NCI-H128 (cell line): ENCODE results near the gene GGA1.

Experiments used
- DNase-seq: peaks from one replicate; lab custom pipeline; 2025; ENCODE audit not compliant: unreplicated experiment; lab: John Stamatoyannopoulos, UW

The GGA1 gene, protein sequence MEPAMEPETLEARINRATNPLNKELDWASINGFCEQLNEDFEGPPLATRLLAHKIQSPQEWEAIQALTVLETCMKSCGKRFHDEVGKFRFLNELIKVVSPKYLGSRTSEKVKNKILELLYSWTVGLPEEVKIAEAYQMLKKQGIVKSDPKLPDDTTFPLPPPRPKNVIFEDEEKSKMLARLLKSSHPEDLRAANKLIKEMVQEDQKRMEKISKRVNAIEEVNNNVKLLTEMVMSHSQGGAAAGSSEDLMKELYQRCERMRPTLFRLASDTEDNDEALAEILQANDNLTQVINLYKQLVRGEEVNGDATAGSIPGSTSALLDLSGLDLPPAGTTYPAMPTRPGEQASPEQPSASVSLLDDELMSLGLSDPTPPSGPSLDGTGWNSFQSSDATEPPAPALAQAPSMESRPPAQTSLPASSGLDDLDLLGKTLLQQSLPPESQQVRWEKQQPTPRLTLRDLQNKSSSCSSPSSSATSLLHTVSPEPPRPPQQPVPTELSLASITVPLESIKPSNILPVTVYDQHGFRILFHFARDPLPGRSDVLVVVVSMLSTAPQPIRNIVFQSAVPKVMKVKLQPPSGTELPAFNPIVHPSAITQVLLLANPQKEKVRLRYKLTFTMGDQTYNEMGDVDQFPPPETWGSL

DNA sequence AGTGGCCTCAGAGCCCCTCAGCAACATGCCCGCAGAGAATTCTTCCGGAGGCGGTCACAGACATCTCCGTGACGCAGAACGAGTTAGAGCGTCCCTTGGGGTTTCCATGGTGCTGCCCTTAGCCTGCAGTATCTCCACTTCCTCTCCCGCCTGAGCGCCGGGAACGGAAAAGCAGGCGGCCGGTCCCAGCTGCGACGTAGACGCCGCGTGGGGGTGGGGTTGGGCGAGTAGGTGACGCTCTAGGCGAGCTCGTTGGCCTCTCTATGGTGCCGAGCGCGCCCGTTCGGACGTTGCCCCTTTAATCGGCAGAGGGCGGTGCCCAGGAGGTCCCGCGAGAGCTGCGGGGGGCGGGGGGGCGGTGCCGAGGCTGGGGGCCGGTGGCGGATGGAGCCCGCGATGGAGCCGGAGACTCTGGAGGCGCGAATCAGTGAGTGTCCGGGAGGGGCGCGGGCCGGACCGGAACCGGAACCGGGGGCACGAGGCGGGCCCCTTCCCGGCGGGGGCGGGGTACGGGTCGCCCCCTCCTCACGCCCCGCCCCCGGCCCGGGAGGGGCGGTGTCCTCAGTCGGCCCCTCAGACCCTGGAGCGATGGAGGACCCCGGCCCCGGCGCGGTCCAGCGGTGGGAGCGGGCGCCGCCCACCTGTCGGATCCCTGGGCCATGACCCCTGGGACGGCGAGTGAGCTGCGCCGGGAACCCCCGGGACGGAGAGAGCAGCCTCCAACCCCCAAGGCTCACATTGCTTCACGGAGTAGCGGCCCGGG is at the start of gene GGA1:
Gene GGA1, plus strand, starts transcription at position 358 of the 763 bp plus-strand sequence. Its CDS starts 27 bp downstream, at position 385.
- DNase-seq, result peak; percentile 90

DNA sequence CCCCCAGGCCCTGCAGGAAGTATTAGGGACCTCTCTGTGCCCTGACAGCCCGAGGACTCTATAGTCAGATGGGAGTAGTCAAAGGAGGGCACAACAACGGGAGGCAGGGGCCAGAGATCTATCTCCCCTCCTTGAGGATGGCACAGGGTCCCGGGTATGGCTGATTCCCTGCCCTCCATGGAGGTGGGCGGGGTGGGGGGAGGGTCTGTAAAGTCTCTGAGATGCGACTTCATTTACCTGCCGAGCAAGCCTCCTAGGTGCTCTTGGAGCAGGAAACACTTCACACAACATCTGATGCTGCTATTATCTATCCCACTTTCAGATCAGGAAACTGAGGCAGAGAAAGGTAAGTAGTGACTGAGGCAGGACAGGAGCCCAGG is 49.1 kb upstream of the GGA1 start:
- DNase-seq, result no peak

DNA sequence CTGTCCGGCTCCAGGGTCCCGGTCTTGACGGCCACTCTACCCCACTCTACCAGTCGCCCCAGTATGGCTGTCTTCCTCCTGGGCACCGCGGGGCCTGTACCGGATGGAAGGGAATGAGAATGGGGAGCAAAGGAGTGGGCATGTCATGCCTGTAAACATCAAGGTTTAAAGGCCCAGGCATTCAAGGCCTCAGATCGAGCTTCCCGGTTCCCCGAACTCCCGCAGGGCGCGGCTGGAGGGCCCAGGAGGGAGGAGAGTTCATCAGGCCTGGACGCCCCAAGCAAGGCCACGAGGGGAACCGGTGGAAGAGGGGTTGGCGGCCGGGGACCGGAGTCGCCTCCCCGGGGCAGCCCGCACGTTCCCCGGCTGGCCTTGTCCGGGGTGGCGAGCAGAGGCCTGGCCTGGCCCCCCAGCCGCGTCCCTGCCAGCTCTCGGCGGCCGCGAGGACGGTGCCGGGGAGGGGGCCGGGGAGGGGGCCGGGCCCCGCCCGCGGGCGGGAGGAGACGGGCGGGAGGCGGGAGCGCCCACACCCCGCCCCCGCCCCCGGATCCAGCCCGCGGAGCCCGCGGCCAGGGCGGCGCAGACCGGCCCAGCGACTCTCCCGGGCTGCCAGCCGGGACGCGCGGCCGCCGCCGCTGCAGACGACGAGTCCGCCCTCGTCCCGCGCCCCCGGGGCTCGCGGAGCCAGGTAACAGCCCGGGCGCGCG is 48.6 kb upstream of the GGA1 start, which contains the start of gene CDC42EP1:
Gene CDC42EP1, plus strand, starts transcription at position 580 of the 707 bp plus-strand sequence. CDS start 5,870 bp downstream, outside the sequence.
- no peak for DNase-seq

DNA sequence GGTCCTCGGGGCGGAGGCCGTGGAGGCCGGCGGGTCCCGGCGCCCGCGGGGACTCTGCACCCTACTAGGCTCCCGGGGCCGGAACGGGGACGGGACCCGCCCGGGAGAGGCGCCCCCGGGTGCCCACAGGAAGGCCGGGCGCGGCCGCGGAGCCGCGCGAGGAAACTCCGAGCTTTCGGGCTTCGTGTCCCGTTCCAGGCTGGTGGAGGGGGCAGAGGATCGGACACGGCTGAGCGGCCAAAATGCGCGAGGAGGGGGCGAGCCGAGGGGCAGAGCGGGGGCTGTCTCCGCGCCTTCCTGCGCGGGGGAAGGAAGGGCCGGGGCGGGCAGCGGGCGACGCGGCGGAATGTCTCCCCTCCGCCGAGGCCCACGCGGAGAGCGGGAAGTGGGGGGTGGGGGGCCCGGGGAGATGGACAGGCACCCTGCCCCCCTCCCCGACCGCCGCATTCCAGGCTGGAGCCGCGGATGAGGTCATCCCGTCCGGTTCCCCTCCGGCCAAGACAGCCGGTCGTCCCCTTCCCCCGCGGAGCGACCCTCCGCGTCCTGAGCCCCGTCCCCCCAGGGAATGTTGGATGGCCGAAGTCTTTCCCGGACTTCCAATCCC is 47.9 kb upstream of the GGA1 start:
- no peak for DNase-seq

DNA sequence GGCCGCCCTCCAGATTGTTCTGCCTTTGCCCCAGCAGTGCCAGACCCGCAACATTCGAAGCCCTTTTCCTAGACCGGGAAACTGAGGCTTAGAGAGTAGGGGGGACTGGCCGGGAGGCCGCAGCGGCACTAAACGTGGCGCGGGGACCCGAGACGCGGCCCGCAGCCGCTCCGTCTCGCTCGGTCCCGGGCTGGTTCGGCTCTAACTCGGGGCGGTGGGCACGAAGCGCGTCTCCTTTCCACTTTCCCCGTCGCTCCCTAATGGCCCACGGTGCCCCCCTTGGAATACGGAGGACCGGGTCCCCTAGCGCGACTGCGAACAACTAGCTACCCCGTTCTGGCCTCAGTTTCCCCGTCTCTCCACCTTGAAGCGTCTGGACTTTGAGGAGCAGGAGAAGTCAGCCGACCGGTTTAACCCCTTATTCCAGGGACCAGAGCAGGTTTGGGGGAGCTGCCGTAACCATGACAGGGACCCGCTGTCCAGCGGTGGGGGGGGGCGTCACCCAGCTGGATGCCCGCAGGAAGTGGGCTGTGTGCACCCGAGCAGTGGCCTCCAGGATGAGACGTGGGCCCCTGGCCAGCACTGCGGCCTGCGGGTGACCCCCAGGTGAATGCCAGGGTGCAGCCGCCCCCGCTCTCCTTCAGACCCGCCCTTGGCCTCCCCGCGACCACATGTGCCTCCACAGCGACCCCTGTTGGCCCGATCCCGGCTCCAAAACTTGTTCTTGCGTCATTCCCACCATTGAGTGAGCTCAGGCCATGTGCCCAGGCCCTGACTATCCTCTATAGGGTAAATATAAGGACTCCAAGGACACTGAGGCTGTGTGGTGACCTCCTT is 47.2 kb upstream of the GGA1 start:
- DNase-seq, result no peak

DNA sequence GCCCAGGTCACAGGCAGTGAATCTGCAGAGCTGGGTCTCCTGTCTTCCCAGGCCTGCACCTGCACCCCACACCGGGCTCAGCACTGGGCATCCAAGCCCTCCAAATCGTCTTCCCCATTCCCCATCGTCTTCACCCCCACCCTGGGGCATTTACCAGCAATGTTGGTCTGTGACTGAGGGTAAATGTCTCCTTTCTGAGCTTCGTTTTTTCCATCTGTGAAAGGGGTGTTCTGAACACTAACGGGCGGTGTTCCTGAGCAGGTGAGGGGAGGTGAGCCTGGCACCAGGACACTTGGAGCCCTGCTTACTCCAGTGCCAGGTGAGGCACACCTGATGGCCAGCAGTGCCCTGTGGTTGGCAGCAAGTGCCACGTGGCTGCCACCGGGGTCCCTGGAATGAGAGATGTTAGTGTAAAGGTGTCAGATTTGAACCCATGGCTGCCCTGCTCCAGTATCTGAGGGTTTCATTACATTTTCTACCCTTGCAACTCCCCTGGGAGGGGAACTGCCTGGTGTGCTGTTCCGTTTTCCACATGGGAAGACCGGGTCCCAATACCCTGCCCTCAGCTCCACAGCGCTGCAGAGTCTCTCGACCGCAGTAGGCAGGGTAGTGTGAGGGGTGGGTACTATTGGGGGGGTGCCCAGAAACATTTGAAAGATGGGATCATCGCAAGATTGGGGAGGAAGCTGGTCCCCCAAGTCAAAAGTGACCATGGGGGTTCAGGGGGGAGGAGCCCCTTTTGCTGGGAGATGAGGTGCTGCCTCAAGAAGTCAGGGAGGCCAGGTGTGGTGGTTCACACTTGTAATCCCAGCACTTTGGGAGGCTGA is 46.4 kb upstream of the GGA1 start:
- no peak for DNase-seq

DNA sequence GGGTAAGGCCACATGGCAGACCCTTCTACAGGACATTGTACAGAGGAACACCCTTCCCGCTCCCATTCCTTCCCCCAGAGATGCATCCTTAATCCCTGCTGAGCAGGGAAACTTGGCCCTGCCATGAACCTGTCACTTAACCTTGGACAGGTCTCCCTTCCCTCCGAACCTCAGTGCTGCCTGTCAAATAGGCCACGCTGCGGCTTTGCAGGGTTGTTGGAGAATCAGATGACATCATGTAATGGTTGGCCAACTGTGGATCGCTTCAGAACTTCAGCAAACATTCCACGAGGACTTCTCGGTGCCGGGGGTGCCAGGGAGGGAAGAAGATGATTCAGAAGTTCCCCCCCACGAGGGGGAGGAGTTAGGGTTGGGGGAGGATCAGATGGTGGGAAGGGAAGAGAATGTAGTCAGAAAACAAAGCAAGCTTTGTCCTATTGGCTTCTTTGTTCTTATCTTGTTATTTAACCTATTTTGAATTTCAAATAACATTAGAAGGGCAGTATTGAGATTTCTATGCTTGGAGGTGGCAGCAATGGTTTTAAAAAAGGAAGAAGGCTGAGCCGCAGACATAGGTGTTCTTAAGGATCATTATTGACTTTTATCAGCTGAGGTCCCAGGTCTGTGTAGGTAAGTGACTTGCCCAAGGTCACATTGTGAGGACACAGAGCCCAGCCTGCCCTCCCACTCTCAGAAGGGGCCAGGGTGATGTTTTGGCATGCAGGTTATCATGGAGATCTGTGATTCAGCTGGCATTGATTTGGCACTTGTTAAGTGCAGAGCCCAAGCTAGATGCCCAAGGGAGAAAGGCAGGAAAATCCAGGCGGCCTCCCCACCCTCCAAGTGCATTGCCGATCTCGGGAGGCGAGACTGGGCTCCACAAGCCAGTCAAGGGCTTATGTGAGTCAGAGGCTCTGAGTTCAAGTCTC is 45.2 kb upstream of the GGA1 start:
- no peak for DNase-seq

DNA sequence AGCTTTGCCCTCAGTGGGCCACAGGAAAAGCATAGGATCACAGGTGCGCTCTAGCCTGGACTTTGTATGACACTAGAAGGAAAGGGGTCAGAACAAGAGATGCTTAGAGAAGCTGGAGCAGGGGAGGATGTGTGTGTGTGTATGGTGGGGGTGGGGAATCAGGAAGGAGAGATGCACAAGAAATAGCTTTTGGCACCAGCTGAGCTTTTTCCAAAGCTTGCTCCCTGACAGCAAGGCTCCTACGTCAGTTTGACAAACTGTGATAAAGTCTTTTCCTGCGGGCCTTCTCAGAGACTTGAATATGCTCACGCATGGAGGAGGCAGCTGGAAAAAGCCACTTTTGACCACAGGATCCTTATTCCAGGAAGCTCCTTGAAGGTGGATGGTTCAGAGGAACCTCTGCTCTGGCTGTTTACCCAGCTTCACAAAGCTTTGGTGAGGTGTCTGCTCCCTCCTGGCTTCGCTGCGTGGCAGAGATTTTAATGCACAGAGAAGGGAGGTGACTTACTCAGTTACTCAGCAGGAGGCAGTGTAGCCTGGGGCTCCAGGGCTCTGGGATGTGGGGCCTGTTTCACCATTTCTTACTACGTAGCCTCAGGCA is 44.4 kb upstream of the GGA1 start:
- DNase-seq, result no peak

DNA sequence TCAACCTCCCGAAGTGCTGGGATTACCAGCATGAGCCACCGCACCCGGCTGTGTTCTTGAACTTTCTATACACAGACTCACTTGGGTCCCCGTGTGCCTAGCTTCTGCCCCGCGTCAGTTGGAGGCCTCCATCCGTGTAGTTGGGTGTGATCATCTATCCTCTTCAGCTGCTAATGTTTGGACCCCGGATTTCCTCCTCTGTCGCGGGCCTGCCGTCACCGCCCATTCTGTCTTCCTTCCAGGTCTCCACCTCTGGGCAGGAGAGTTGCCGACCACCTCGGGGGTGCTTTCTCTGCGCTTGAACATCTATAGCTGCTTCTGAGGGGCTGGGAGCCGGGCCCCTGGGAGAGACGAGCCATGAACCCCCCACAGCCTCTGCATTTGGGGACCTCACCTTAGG is 42.8 kb upstream of the GGA1 start:
- DNase-seq, result no peak

DNA sequence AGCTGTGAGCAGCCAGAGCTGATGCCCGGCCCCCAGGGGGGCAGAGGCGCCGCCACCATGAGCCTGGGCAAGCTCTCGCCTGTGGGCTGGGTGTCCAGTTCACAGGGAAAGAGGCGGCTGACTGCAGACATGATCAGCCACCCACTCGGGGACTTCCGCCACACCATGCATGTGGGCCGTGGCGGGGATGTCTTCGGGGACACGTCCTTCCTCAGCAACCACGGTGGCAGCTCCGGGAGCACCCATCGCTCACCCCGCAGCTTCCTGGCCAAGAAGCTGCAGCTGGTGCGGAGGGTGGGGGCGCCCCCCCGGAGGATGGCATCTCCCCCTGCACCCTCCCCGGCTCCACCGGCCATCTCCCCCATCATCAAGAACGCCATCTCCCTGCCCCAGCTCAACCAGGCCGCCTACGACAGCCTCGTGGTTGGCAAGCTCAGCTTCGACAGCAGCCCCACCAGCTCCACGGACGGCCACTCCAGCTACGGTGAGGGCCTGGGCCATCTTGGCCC is 42.3 kb upstream of the GGA1 start:
- DNase-seq, result no peak

DNA sequence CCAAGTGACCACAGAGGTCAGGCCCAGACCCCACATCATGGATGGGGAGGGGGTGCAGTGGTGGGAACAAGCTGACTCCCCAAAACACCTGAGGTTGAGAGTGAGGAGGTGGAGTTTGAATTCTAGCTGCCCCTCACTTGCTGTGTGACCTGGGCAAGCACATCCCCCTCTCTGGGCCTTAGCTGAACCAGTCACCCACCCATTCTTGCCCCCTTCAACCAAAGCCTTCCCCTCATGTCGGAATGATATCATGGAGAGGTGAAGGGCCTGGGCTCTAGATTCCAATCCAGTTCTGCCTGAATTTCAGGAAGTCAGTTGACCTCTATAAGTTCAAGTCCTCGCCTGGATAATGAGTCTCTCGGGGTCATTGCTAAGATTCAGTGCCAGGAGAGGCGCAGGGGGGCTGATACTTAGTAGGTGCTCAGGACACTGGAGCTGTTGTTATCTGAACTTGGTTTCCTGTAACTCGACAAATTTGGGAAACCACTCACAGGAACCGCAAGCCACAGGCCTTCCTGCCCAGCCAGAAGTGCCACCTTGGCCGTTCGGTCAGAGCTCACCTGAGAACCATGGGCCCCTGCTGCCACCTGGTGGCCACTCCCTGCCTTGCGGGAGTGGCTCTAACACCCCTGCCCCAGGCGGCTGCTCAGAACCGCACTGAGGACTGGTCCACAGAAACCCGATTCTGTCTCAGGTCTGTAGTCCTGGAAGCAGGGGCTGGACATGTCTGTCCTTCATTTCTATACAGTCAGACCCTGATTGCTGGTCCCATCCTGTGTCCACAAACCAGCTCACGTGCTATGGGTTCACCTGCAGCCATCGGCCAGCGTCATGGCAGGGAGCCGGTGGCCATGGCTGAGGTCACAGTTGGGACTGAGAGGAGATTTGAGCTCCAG is 41.5 kb upstream of the GGA1 start:
- DNase-seq, result no peak

DNA sequence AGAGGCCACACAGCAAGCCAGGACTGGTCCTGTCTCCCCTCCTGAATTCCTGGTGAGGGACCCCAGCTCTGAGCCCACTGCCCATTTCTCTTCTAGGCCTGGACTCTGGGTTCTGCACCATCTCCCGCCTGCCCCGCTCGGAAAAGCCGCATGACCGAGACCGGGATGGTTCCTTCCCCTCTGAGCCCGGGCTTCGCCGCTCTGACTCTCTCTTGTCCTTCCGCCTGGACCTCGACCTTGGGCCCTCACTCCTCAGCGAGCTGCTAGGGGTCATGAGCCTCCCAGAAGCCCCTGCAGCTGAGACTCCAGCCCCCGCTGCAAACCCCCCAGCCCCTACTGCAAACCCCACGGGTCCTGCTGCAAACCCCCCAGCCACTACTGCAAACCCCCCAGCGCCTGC is 40.6 kb upstream of the GGA1 start:
- no peak for DNase-seq

DNA sequence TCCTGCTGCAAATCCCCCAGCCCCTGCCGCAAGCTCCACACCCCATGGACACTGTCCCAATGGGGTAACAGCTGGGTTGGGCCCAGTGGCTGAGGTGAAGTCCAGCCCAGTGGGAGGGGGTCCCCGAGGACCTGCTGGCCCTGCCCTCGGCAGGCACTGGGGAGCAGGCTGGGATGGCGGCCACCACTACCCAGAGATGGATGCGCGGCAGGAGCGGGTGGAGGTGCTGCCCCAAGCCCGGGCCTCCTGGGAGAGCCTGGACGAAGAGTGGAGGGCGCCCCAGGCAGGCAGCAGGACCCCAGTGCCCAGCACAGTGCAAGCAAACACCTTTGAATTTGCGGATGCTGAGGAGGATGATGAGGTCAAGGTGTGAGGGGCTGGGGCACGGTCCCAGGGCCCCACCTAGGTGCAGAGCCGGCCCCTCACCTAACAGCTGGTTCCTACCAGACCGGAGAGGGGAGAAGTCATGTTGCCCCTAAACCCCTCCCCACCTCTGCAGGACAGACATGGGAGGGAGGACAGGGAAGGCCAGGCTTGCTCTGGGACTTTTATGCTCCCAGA is 40.1 kb upstream of the GGA1 start:
- DNase-seq, result no peak

DNA sequence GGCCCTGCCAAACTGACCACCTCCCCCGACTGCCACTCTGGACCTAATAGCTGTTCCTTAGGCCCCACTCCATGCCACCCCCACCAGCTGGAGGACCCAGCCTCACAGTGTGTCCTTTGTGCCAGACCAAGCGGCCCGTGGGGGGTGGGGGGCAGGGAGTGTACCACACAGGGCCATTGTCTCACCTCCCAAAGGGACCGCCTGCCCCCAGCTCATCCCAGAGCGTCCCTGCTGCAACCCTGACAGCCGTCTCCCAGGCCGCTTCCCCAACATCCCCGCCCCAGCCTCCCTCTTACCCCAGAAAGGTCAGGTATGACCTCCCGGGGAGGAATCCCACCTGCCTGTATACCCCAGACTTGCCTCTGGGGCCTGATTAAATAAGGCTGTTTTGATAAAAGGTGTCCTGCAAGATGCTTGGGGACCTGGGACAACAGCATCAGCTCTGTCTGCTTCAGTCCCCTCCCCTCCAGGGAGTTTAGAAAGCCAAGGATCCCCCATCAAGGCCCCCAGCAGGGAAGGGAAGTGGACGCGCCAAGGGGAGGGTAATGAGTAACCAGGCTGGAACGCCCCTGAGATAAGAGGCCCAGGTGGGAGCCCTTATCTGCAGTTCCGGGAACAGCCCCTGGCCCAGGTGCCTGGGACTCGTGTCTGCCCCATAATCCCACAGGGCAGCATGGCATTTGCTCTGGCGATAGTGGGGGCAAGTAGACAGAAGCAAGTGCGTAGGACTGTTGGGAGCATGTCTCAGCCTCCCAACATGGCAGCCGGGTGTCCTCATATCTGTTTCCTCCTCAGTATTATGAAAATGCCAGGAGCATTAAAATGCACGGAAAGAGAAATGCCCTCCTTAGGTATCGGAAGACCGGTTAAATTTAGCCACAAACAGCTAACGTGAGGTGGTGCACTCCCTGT is 39.4 kb upstream of the GGA1 start:
- DNase-seq, result no peak
